Medulla oblongata (tissue), 1 donor: ENCODE results near the gene SLC38A9.
"Not testable (repeated sequence)": the region's sequence is repeated elsewhere in the genome, so short reads cannot be mapped to it uniquely, and the experiment has no call there.

Source experiments
- DNase-seq: peaks from one replicate; pipeline ENCODE4 v3.0.0-alpha.2; 2015; ENCODE audit errors: extremely low spot score

The SLC38A9 gene, protein sequence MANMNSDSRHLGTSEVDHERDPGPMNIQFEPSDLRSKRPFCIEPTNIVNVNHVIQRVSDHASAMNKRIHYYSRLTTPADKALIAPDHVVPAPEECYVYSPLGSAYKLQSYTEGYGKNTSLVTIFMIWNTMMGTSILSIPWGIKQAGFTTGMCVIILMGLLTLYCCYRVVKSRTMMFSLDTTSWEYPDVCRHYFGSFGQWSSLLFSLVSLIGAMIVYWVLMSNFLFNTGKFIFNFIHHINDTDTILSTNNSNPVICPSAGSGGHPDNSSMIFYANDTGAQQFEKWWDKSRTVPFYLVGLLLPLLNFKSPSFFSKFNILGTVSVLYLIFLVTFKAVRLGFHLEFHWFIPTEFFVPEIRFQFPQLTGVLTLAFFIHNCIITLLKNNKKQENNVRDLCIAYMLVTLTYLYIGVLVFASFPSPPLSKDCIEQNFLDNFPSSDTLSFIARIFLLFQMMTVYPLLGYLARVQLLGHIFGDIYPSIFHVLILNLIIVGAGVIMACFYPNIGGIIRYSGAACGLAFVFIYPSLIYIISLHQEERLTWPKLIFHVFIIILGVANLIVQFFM

DNA sequence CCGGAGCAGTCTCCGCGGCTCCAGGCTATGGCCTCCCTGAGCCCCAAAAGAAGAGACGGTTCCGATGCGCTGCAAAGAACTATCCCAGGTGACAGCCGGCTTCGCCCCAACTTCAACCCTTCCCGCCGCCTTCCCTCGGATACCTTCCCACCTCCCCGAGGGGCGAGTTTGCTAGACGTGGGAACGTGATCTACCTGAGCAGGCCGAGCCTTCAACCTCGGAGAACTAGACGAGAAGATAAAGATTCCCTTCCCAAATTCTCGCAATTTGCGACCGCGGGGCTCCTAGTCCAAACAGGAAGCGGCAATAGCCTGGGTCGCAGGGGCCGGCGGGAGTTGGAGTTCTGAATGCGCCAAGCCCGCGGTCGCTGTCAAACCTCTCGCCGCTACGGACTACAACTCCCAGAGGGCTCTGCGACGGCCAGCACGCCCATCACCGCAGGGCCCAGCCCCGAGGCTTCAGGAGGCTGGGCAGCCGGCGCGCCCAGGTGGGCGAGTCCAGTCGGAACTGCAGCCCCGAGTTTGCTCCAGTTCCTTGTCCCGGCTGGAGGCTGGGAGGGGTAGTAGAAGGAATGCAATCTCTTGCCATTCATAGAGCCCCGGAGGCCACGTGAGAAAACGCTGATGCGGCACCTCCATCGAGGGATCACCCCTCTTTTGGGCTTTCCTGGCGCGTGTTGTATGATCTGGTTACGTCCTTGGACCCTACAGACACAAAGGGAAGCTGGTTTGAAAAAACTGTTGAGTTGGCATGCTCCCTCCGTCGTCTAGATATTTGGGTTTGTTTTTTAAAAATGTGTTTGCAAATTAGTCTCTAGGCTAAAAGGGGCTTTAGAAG, at the start of gene SLC38A9:
SLC38A9 (minus strand) TSS at position 302 of the 837 bp plus-strand sequence. CDS start 14,366 bp downstream, outside the sequence.
- peak; percentile 96 for DNase-seq

DNA sequence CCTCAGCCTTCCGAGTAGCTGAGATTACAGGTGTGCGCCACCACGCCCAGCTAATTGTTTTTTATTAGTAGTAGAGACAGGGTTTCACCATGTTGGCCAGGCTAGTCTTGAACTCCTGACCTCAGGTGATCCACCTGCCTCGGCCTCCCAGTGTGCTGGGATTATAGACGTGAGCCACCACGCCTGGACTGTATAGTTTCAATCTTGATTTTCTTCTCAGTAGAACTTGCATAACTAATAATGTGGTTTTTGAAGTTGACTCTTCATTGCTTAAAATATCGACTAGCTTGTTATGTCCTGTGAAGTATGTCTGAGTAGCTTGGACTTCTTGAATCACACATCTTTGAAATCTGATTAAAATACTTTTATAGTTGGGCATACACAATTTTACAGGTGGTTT, 49.6 kb upstream of the SLC38A9 start:
- DNase-seq = not testable (repeated sequence)

DNA sequence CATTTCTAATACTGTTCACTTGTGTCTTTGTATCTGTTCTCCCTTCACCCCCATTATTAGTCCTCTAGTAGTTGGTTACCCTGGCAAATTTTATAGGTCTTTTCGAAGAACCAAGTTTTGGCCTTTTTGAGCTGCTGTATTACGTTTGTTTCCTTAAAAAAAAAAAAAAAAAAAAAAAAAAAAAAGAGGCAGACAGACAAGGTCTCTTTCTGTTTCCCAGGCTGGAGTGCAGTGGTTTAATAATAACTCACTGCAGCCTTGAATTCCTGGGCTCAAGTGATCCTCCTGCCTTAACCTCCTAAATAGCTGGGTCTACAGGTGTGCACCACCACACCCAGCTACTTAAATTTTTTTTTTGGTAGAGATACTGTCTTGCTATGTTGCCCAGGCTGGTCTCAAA, 46.6 kb upstream of the SLC38A9 start:
- DNase-seq = no peak

DNA sequence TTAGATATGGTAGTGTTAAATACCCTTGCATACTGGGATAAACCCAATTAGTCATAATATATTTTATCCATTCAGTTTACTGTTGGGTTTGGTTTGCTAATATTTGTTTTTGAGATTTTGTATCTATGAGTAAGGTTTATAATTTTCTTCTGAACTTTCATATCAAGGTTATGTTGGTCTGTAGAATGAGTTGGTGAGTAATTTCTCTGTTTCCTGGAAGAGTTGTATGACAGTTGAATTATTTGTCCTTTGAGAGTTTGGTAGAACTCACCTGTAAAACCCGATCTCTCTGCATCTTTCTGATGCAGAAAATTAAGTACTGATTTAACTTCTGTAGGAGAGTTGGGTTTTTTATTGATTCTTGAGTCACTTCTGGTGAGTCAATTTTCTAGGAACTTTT, 46.1 kb upstream of the SLC38A9 start:
- DNase-seq = no peak

DNA sequence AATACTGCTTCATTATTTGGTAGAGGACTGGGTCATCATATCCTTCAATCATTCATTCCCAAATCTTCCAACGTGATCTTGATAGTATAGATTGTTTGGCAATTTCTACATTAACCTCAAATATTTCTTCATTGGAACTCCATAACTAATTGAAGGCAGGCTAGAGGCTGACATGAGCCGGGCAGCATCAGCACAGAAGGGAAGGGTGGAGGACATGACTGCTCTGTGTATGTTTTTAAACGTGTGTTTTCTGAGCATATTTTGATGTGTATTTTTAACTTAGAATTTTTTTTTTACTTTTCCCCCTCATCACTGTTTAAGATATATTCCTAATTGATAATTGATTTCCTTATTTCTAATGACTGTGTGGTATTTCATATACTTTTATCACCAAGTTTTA, 38.4 kb upstream of the SLC38A9 start:
- no peak for DNase-seq

DNA sequence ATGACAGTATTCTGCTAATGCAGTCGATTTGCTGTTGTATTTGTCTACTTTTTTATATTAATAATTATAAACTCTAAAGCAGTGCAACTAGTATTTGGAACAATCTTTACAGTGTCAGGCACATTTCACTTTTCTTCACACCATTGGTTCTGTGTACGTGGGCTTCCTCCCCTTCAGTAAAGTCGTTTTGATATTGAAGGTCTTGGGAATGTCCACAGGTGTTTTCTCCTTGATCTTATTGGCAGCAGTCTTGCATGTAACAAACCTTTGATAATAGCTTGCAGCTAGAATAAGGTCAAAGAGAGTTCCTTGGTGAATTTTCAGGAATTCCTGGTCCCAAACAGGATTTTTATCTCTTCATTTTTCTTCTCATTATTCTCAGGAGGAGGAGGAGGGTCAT, 37.9 kb upstream of the SLC38A9 start:
- DNase-seq = no peak

DNA sequence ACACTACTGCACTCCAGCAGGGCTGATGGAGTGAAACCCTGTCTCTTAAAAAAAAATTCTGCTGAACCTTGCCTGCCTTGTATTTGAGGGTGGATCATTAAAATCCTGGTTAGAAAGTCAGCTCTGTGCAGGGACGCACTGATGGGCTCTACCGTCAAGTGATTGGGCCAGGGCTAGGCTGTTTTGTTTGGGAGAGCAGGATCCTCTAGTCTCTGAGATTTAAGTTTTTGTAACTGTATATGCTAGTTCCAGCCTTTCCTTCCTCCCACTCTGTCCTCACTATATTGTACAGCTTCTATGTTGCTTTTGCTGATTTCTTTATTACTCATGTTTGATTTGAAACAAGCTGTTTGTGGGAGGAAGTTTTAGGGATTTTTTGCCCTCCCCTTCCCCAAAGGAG, 37.3 kb upstream of the SLC38A9 start:
- no peak for DNase-seq

DNA sequence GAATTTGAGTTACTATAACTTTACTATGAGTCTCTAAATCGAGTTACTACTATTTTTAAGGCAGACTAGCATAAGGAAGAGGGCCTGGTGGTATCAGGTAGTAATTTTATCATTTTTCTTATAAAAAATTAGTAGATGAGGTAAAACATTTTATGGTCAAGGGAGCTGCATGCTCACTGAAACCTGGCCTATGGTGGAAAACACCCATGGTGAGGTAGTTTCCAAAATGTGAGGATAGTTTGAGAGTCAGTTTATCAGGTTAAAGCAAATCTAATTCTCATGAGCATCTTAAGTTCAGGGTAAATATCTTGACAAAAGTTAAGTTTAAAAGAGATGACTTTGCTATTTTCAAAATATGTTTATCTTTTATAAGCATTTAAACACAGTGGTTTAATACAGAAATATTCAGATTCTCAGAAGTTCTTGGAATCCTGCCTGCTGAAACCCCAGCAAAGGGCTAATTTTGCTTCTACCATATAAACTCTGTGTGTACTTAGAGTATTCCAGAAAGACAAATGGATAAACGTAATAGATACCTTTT, 35.7 kb upstream of the SLC38A9 start:
- DNase-seq = no peak

DNA sequence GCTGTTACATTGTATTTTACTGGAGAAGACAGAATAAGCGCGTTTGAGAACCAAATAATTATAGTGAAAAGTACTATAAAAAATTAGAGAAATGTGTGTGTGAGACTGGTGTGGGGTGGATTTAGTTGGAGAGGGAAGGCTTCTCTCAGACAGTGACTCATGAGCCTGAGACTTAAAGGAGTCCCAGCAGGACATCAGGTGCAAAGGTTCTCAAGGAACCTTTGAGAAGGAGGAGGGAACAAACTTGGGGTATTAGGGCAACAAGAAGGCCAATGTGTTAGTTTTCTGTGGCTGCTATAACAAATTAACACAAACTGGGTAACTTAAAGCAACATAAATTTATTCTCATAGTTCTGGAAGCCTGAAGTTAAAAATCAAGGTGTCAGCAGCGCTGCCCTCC, 30.7 kb upstream of the SLC38A9 start:
- no peak for DNase-seq

DNA sequence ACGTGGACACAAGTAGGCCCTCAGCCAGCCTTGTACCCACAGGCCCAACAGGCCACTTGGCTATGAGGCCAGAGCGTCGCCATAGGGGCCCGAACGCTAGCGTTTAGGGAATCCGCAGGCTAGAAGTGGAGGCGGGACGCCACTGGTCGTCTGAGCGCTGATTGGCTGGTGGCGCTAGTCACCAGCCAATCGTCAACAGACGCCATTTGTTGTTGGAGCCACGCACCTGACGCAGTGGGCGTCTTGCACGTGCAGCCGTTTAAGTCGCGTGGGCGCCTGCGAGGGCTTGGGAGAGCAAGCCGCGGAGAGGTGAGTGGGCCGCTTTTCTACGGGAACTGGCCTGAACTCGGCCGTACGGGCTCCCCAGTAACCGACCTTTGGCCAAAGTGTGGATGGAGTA, 25.7 kb upstream of the SLC38A9 start, which contains the start of gene DDX4:
DDX4 (plus strand) TSS at position 269 of the 400 bp plus-strand sequence. CDS start 903 bp downstream, outside the sequence.
- DNase-seq = no peak

DNA sequence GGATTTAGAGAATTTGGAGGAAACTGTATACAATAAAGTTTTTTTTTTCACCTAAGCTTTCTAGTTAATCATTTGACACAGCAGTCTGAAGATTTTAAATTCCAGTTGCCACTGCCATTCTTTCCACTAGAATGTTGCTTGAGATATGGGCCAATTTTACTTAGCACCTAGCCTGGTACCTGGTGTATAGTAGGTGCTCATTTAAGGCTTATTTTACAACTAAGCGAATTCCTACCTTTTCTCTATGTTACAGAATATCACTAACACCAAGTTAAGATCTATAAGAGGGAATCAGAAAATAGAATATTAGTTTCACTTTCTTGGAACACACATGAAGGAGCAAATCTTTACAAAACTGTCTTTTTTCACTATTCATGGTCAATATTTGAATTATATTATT, 22.5 kb upstream of the SLC38A9 start:
- DNase-seq = no peak

DNA sequence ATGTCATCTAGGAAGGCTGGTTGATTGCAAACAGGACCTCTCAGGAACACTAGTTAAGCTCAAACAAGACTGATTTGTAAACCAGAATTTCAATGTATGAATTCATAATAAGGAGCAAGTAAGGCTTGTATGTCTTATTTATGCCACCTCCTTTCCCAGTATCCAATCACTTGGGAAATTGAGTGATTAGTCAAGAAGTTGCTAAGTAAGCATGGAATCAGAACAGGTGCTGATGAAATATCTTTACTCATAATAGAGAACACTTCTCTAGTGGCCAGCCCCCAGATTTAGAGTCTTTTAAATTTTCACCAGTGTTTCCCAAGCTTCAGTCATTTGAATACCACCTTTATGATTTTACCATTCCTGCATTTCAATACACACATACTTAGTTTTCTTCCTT, 20.5 kb upstream of the SLC38A9 start:
- no peak for DNase-seq

DNA sequence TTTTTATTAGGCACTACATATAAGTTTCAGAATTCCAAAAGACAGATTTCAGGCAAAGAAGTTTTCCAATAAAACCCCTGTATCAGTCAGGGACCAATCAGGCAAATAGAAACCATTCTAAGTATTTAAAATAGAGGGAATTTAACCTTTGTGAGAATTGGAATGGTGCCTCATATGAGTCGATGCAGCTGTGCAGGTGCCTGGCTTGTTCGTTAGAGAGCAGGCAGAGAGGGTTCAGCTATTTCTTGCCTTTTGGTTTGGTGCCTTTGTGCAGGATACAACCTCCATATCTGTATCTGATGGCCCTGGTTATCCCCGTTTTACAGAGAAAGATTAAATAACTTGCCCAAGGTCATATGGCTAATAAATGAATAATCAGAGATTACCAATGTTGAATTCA, 19.7 kb upstream of the SLC38A9 start:
- DNase-seq = no peak

DNA sequence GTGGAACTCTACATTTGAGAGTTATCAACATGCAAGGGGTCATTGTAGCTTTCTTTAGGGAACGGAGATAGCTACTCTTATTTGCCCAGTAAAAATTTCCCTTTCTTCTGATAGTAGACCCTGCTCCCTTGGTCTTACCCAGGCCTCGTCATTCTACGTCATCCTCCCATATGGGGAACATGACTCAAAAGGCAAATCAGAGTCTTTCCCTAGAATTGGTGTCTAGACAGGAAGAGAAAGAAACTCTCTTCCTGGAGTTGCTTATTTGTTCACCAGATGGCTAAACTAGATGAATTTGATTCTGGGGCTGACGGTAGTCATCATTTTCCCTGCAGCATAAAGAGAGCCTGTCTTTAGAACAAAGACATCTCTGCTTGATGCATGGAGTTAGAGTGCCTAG, 12.2 kb upstream of the SLC38A9 start:
- DNase-seq = no peak

DNA sequence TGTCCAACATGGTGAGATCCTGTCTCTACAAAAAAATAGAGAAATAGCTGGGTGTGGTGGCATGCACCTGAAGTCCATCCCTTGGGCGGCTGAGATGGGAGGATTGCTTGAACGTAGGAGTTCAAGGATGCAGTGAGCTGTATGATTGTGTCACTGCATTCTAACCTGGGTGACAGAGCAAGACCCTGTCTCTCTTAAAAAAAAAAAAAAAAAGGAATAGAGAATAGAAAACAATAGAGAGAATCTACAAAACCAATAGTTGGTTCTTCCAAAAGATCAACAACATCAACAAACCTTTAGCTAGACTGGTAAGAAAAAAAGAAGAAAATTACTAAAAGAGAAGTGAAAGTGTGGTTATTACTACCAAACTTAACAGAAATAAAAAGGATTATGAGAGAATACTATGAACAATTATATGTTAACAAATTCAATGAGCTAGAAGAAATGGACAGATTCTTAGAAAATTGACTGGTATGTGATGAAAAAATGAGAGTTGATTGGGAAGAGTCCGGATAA, 8.1 kb upstream of the SLC38A9 start:
- DNase-seq = no peak

DNA sequence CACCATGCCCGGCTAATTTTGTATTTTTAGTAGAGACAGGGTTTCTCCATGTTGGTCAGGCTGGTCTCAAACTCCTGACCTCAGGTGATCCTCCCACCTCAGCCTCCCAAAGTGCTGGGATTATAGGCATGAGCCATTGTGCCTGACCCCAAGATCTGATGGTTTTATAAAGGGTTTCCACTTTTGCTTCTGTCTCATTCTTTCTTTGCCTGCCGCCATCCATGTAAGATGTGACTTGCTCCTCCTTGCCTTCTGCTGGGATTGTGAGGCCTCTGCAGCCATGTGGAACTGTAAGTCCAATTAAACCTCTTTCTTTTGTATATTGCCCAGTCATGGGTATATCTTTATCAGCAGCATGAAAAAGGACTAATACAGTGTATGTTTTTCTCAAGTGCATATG, 6.9 kb upstream of the SLC38A9 start:
- not testable (repeated sequence) for DNase-seq

DNA sequence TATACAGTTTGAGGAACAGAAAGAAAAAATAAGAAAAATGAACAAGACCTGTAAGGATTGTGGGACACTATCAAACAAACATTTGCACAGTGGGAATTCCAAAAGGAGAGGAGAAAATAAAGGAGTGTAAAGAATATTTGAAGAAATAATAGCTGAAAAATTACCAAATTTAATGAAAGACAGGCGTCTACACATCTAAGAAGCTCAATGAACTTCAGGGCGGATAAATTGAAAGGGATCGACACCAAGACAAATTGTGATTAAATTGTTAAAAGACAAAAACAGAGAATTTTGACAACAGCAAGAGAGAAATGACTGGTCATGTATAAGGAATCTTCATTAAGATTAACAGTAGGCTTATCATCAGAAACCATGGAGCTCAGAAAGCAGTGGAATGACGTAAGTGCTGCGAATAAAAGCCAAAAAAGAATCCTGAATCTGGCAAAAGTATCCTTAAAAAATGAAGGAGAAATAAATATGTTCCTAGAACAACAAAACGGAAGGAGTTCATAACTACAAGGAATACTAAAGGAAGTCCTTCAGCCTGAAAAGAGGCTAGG, 3.5 kb upstream of the SLC38A9 start:
- DNase-seq = no peak

DNA sequence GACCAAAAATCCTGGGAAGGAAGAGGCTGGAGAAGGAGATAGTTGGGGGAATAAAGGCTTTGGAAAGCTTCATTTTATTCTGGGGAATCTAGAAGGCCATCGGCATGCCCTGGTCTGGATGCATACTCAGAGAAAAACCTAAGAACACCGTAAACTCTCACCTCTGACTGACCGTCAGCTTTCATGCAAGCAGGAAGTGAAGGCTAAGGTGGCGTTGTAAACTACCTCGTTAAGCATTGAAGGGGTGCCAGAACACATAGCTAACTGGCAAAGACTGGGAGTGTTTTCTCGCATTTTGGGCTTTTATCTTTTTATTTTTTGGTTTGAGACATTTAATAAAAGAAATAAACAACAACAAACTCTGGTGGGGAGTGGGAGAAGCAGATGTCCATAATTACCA, 2.6 kb upstream of the SLC38A9 start:
- no peak for DNase-seq

DNA sequence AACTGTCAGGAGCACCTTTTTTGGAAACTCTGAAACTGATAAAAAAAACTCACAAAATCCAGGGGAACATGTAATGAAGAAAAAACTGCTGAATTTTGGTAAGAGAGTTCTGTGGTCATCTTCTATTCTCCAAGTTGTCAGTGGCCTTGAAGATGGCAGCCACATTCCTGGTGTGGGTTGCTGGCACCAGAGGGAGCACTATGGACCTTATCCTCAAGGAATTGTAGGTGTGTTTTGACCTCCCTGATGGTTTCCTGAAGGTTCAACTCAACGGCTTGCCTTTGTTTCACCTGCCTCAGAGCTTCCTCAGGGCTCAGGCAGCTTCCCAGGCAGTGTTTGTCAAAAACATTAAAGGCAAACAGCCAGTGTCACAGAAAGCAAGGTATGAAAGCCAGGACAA, 2.2 kb upstream of the SLC38A9 start:
- DNase-seq = no peak

DNA sequence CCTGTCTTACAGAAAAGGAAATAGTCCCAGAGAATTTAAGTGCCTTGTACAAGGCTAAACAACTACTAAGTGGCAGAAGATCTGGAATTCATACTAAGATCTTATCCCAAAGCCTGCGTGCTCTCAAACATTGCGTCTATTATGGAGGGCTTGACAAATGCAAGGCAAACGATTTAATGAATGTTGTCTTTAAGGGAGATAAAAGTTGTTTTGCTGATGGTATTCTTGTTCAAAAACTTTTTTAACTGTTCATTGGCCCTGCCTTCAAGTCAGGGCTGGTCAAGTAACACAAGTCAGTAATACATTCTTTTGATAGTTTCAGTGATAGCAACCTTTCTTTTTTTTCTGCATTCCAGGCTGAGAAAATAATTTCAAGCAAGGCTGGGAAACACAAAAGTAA, 1.7 kb upstream of the SLC38A9 start:
- DNase-seq = no peak

DNA sequence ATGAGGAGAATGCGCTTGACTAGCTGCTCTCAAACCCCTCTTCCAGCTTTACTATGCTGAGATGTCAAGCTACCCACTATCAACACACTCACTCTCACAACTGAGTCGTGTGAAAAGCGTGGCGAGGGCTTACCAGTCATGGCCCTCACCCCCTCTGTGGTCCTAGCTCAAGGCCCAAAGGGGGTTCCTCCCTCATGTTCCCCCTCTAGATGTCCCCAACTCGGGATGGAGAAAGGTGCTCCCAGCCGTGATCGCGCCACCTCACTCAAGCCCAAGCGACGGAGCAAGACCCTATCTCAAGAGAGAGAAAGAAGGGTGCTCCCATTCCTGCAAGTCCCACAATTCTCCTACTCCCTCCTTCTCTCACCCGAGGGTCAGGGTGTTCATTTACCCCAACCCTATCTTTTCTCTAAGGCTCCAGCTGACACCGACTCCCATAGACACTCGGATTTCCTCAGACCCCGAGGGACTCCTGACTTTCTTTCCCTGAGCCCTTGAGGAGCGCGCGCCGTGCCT, 559 bp downstream of the SLC38A9 start:
- no peak for DNase-seq

DNA sequence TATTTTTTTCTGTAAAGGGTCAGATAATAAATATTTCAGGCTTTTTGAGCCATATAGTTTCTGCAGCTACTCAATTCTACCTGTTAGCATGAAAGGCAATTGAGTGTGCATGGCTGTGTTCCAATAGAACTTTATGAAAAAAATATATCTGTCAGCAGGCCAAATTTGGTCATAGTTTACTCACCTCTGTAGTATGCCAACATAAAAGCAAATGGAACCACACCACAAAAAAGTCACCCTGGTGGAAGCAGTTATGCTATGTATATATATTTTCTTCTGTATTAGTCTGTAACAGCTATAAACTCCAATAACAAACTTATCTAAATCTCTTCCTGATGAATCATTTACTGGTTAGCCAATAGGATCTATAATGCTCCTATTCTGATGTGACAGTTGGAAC, 3.4 kb downstream of the SLC38A9 start:
- DNase-seq = no peak
